Measurements from ENCODE around the gene CRYBB3. TPM values are rescaled to one million over a fixed set of nuclear protein-coding genes. Genes with fewer than 3 reads are reported as not detected.

CRYBB3 gene
- total RNA-seq, 1 experiment from 2014 or later = 0.64 TPM

DNA sequence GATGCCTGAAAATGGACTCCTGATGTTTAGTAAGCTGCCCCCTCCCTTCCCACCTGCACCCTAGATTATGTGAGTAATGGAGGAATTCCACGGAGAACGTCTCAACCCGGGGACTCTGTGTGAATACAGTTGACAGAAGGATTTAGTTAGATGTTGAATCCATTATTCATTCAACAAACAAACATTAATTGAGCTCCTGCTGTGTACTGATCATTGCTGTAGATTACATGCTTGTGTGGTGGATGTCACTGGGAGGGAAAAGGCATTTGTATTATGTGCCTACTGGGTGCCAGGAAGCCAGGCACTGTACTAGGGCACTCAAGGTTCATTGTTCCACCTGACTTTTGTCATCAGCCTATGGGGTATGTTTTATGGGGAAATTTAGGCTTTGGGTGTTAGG lies 22.9 kb upstream of the CRYBB3 start:
- Histone ChIP-seq H3K9ac (ENCODE audit: low read length) (no peak overlapping the region), H3K4me3 (replicated peaks in 1 of 2; ENCODE audit: low read depth in 1 of 2, low read length in 2 of 2) (no peak overlapping the region), H3K4me1 (ENCODE audit: control insufficient read depth in 1 of 2, insufficient read depth in 2 of 2, low read length in 2 of 2) (no peaks in the 10 kb centered on the region), H3K79me2 (ENCODE audit: insufficient read depth, low read length) (no peaks in the 10 kb centered on the region), H3K36me3 (ENCODE audit: control insufficient read depth in 1 of 2, insufficient read depth in 2 of 2, low read length in 2 of 2) (peaks cover 2 to 17% of the 10 kb centered on the region in 2 experiments; a peak in 3 of 4 replicates), H3K4me2 (ENCODE audit: low read length) (no peak overlapping the region), H4K20me1 (ENCODE audit: insufficient read depth) (no peaks in the 10 kb centered on the region), H2AFZ (ENCODE audit: low read depth, low read length, poor library complexity, severe bottlenecking) (no peak overlapping the region), H3K9me3 (ENCODE audit: control insufficient read depth in 1 of 2, insufficient read depth in 1 of 2, low read depth in 1 of 2, low read length in 2 of 2) (no peaks in the 10 kb centered on the region), H3K27me3 (ENCODE audit: insufficient read depth, low read length) (no peaks in the 10 kb centered on the region), H3K27ac (ENCODE audit: low read depth, low read length) (no peak overlapping the region), H3K9me2 (ENCODE audit: insufficient read depth) (no peaks in the 10 kb centered on the region)
- POLR2A ChIA-PET = no interaction called here
- RAD21 ChIA-PET (ENCODE audit: low non-redundant PET in 1 of 2, low total read pairs in 2 of 2, uncharacterized antibody in 2 of 2, unreplicated experiment in 2 of 2) = no interaction called here
- no peak for DNase-seq (ENCODE audit: low read depth, low spot score)
- no TSS peak for BruUV-seq (replicated peaks)
- intact Hi-C loops (cut with micrococcal nuclease) = no loop called here
- CTCF ChIA-PET = no interaction called here
- no peak for ATAC-seq
- TF ChIP-seq, protein P1, sequence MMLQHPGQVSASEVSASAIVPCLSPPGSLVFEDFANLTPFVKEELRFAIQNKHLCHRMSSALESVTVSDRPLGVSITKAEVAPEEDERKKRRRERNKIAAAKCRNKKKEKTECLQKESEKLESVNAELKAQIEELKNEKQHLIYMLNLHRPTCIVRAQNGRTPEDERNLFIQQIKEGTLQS (IDR thresholded peaks at IDR 0.05) = no peak
- TF ChIP-seq TCF7L2 (IDR thresholded peaks at IDR 0.05; ENCODE audit: borderline replicate concordance, extremely low read depth, insufficient read depth, insufficient read length) (no peak), YY1 (IDR thresholded peaks at IDR 0.05; ENCODE audit: extremely low read depth, insufficient replicate concordance, low read depth, low read length) (no peak), EZH2phosphoT487 (IDR thresholded peaks at IDR 0.05; ENCODE audit: borderline replicate concordance) (no peak), FOSL1 (IDR thresholded peaks at IDR 0.05; ENCODE audit: low read depth) (no peak), SRF (IDR thresholded peaks at IDR 0.05; ENCODE audit: low read depth) (no peak), POLR2AphosphoS5 (IDR thresholded peaks at IDR 0.05; ENCODE audit: low read depth, low read length) (no peak), CEBPB (IDR thresholded peaks at IDR 0.05; ENCODE audit: low read depth) (no peak), JUND (IDR thresholded peaks at IDR 0.05) (no peak), EZH2 (IDR thresholded peaks at IDR 0.05) (no peak)
- TF ChIP-seq, protein P2, sequence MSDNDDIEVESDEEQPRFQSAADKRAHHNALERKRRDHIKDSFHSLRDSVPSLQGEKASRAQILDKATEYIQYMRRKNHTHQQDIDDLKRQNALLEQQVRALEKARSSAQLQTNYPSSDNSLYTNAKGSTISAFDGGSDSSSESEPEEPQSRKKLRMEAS (IDR thresholded peaks at IDR 0.05) = no peak

DNA sequence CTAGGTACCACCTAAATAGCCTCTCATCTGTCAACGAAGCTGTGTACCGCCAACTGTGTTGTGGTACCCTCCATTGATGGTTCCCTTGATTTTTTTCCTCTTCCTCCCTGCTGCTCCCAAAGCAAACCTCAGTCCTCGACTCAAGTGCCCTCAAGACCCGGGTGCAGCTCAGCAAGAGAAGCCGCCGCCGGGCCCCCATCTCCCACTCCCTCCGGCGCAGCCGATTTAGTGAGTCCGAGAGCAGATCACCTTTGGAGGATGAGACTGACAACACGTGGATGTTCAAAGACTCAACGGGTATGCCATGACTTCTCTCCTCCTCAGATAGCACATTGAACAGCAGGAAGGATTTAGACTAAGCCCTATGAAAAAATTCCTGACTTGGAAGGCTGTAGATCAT lies 22.4 kb upstream of the CRYBB3 start:
- ATAC-seq (no peak), DNase-seq (ENCODE audit: low read depth, low spot score) (no peak)
- ChIA-PET POLR2A (no interaction called here), RAD21 (ENCODE audit: low non-redundant PET in 1 of 2, low total read pairs in 2 of 2, uncharacterized antibody in 2 of 2, unreplicated experiment in 2 of 2) (no interaction called here), CTCF (no interaction called here)
- Histone ChIP-seq H3K79me2 (ENCODE audit: insufficient read depth, low read length) (no peaks in the 10 kb centered on the region), H3K9ac (ENCODE audit: low read length) (no peak overlapping the region), H3K27me3 (ENCODE audit: insufficient read depth, low read length) (no peaks in the 10 kb centered on the region), H4K20me1 (ENCODE audit: insufficient read depth) (no peaks in the 10 kb centered on the region), H3K27ac (ENCODE audit: low read depth, low read length) (no peak overlapping the region), H3K36me3 (ENCODE audit: control insufficient read depth in 1 of 2, insufficient read depth in 2 of 2, low read length in 2 of 2) (peaks cover 2 to 17% of the 10 kb centered on the region in 2 experiments; a peak in 3 of 4 replicates), H3K9me2 (ENCODE audit: insufficient read depth) (no peaks in the 10 kb centered on the region), H3K4me3 (replicated peaks in 1 of 2; ENCODE audit: low read depth in 1 of 2, low read length in 2 of 2) (no peak overlapping the region), H2AFZ (ENCODE audit: low read depth, low read length, poor library complexity, severe bottlenecking) (no peak overlapping the region), H3K9me3 (ENCODE audit: control insufficient read depth in 1 of 2, insufficient read depth in 1 of 2, low read depth in 1 of 2, low read length in 2 of 2) (no peaks in the 10 kb centered on the region), H3K4me1 (ENCODE audit: control insufficient read depth in 1 of 2, insufficient read depth in 2 of 2, low read length in 2 of 2) (no peaks in the 10 kb centered on the region), H3K4me2 (ENCODE audit: low read length) (no peak overlapping the region)
- no TSS peak for BruUV-seq (replicated peaks)
- intact Hi-C loops (cut with micrococcal nuclease) = no loop called here
- TF ChIP-seq POLR2A (IDR thresholded peaks at IDR 0.05; ENCODE audit: borderline replicate concordance, extremely low read depth, insufficient read depth, insufficient read length) (no peak), EGR1 (IDR thresholded peaks at IDR 0.05; ENCODE audit: low read depth) (no peak), SP1 (IDR thresholded peaks at IDR 0.05; ENCODE audit: low read depth) (no peak), EZH2phosphoT487 (IDR thresholded peaks at IDR 0.05; ENCODE audit: borderline replicate concordance) (no peak), CEBPB (IDR thresholded peaks at IDR 0.05; ENCODE audit: low read depth) (no peak), JUND (IDR thresholded peaks at IDR 0.05) (no peak), POLR2AphosphoS5 (IDR thresholded peaks at IDR 0.05; ENCODE audit: low read depth, low read length) (no peak), FOSL1 (IDR thresholded peaks at IDR 0.05; ENCODE audit: low read depth) (no peak), YY1 (IDR thresholded peaks at IDR 0.05; ENCODE audit: extremely low read depth, insufficient replicate concordance, low read depth, low read length) (no peak), SIN3A (IDR thresholded peaks at IDR 0.05; ENCODE audit: low read depth) (no peak), ZNF274 (IDR thresholded peaks at IDR 0.05; ENCODE audit: low read depth, low read length) (no peak), EZH2 (IDR thresholded peaks at IDR 0.05) (no peak)
- TF ChIP-seq, protein P2 (IDR thresholded peaks at IDR 0.05) = no peak
- TF ChIP-seq, protein P3, sequence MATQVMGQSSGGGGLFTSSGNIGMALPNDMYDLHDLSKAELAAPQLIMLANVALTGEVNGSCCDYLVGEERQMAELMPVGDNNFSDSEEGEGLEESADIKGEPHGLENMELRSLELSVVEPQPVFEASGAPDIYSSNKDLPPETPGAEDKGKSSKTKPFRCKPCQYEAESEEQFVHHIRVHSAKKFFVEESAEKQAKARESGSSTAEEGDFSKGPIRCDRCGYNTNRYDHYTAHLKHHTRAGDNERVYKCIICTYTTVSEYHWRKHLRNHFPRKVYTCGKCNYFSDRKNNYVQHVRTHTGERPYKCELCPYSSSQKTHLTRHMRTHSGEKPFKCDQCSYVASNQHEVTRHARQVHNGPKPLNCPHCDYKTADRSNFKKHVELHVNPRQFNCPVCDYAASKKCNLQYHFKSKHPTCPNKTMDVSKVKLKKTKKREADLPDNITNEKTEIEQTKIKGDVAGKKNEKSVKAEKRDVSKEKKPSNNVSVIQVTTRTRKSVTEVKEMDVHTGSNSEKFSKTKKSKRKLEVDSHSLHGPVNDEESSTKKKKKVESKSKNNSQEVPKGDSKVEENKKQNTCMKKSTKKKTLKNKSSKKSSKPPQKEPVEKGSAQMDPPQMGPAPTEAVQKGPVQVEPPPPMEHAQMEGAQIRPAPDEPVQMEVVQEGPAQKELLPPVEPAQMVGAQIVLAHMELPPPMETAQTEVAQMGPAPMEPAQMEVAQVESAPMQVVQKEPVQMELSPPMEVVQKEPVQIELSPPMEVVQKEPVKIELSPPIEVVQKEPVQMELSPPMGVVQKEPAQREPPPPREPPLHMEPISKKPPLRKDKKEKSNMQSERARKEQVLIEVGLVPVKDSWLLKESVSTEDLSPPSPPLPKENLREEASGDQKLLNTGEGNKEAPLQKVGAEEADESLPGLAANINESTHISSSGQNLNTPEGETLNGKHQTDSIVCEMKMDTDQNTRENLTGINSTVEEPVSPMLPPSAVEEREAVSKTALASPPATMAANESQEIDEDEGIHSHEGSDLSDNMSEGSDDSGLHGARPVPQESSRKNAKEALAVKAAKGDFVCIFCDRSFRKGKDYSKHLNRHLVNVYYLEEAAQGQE (IDR thresholded peaks at IDR 0.05; ENCODE audit: low read depth) = no peak

All from HCT116 (cell line).